Kidney (tissue), 14 donors: Measurements from ENCODE around the gene BTG2. TPM values are rescaled to one million over a fixed set of nuclear protein-coding genes. Genes with fewer than 3 reads are reported as not detected.
A peak's percentile ranks its signal among the peaks of the same experiment; 100 is the strongest.

Source experiments
- DNase-seq, 5 donors: peaks; one replicate each; pipeline ENCODE4 v3.0.0-alpha.2; 2013 to 2020
- FAIRE-seq: peaks from 2 replicates; lab custom pipeline; 2012; peaks lifted over from hg19 to GRCh38; lab: Jason Lieb, UNC
- H3K27ac ChIP-seq, 2 donors: one replicate each; pipeline ENCODE4 v1.7.0; 2013; ENCODE audit warnings: low read depth in 2 of 2, low read length in 2 of 2, inconsistent platforms in 1 of 2
- H3K27me3 ChIP-seq: one replicate; pipeline ENCODE4 v1.7.1; 2013; ENCODE audit warnings: low read length, inconsistent platforms; ENCODE audit not compliant: control insufficient read depth, insufficient read depth
- H3K36me3 ChIP-seq, 3 donors: one replicate each; pipeline versions ENCODE4 v1.7.0 to v1.7.1; 2013; ENCODE audit warnings: low read length in 3 of 3, control low read depth in 1 of 3, inconsistent platforms in 1 of 3; ENCODE audit not compliant: insufficient read depth in 3 of 3, control insufficient read depth in 2 of 3
- H3K4me1 ChIP-seq, 3 donors: one replicate each; pipeline versions ENCODE4 v1.7.0 to v1.7.1; 2013; ENCODE audit warnings: low read length in 3 of 3, inconsistent platforms in 1 of 3, low read depth in 1 of 3; ENCODE audit not compliant: control insufficient read depth in 2 of 3, insufficient read depth in 2 of 3
- H3K4me3 ChIP-seq, 3 donors: one replicate each; pipeline versions ENCODE4 v1.7.0 to v1.8.1; 2013; ENCODE audit warnings: low read length in 3 of 3, control low read depth in 1 of 3, inconsistent platforms in 1 of 3
- H3K9ac ChIP-seq, 3 donors: one replicate each; pipeline versions ENCODE4 v1.7.0 to v1.7.1; 2013; ENCODE audit warnings: low read length in 3 of 3, control low read depth in 1 of 3, inconsistent platforms in 1 of 3
- H3K9me3 ChIP-seq, 3 donors: one replicate each; pipeline versions ENCODE4 v1.7.0 to v1.7.1; 2013; ENCODE audit warnings: low read length in 3 of 3, control low read depth in 1 of 3, inconsistent platforms in 1 of 3; ENCODE audit not compliant: control insufficient read depth in 2 of 3, insufficient read depth in 1 of 3
- CTCF ChIP-seq: IDR thresholded peaks from 3 replicates; pipeline ENCODE4 v1.5.1; 2012; ENCODE audit warnings: mild to moderate bottlenecking, moderate library complexity, borderline replicate concordance; ENCODE audit not compliant: insufficient read depth; ENCODE audit errors: extremely low read depth
- intact Hi-C: fragments of 100-400 bp; cut with DNase I; formaldehyde crosslinking; loops from one replicate; pipeline ENCODE4 v1.11.1; 2022
- polyA plus RNA-seq: library from polyadenylated mRNA; stranded (reverse); fragments of 350-450 nt; fragmentation: Illumina TruSeq; extraction: RNeasy Lipid Tissue Mini Kit (QIAGEN cat#74804); gene quantifications from one replicate; pipeline ENCODE4 v1.2.3, GENCODE V29; 2014; ENCODE audit warnings: low read depth, low replicate concordance; ENCODE audit not compliant: insufficient read depth
- total RNA-seq: library from RNA; stranded (reverse); fragmentation: NEBNext Ultra II Directional; extraction: Animal tissue kit (Norgen Biotek cat#: 25700); gene quantifications from one replicate; pipeline ENCODE4 v1.2.1, GENCODE V29; 2021
- donor health status: control.
- donor health status: control.
- donor health status: control.
- donor health status: control.
- donor health status: control.
- donor health status: DM: yes; HTN: yes; CAD: no.
- donor health status: Normal renal cell carcinoma (clear cell type).

BTG2 gene
- total and polyA plus RNA-seq, 2 donors from 2014 or later = 59.9 to 156 TPM

- H3K9ac ChIP-seq = peak overlapping the region in 1 of 3 donors; percentile 65
- H3K4me1 ChIP-seq = peaks cover 17 to 55% (median 43%) of the 10 kb centered on the region in 3 donors
- DNase-seq (no peak), FAIRE-seq (no peak)
- no peak overlapping the region for H3K4me3 ChIP-seq
- no peaks in the 10 kb centered on the region for H3K36me3 ChIP-seq
- intact Hi-C loops = no loop called here
- H3K9me3 ChIP-seq = no peaks in the 10 kb centered on the region
- TF ChIP-seq CTCF = no peak
- H3K27ac ChIP-seq = no peak overlapping the region
- H3K27me3 ChIP-seq = no peaks in the 10 kb centered on the region
Measured at GRCh38 chr1:203288400-203288799, 16.9 kb upstream of the BTG2 start.

GRCh38 chr1:203289281-203289981 is 15.9 kb upstream of the BTG2 start:
- peaks cover 17 to 55% (median 43%) of the 10 kb centered on the region in 3 donors for H3K4me1 ChIP-seq
- no peaks in the 10 kb centered on the region for H3K36me3 ChIP-seq
- H3K9me3 ChIP-seq = no peaks in the 10 kb centered on the region
- H3K27ac ChIP-seq = peak overlapping the region; percentile 92 to 98
- peak overlapping the region in 2 of 3 donors; percentile 57 to 65 for H3K9ac ChIP-seq
- peak in 2 of 5 donors; percentile 43 to 67 for DNase-seq
- H3K4me3 ChIP-seq = peak overlapping the region in 2 of 3 donors; percentile 13 to 34
- TF ChIP-seq CTCF = no peak
- no peak for FAIRE-seq
- no peaks in the 10 kb centered on the region for H3K27me3 ChIP-seq
- intact Hi-C loops = no loop called here

- Histone ChIP-seq H3K27me3 (no peaks in the 10 kb centered on the region), H3K27ac (peak overlapping the region; percentile 92 to 98), H3K4me1 (peaks cover 14 to 55% (median 43%) of the 10 kb centered on the region in 3 donors), H3K9ac (peak overlapping the region in 2 of 3 donors; percentile 57 to 65), H3K4me3 (peak overlapping the region in 2 of 3 donors; percentile 13 to 34), H3K9me3 (no peaks in the 10 kb centered on the region), H3K36me3 (no peaks in the 10 kb centered on the region)
- no peak for DNase-seq
- intact Hi-C loops = no loop called here
- FAIRE-seq = no peak
- TF ChIP-seq CTCF = no peak
Measured at GRCh38 chr1:203289982-203290260, 15.4 kb upstream of the BTG2 start.
